GM23248 (cell line): ENCODE data around the gene WDR76.

Source experiments
- EZH2 ChIP-seq: fragments of 200-600 bp; sonication (generic); IDR thresholded peaks from 2 replicates; pipeline ENCODE4 v1.6.1; 2018; ENCODE audit warnings: antibody characterized with exemption, mild to moderate bottlenecking; ENCODE audit not compliant: insufficient read depth, poor library complexity, severe bottlenecking
- EZH2phosphoT487 ChIP-seq: fragments of 200-600 bp; sonication (generic); IDR thresholded peaks from 2 replicates; pipeline ENCODE4 v1.6.1; 2018; ENCODE audit warnings: antibody characterized with exemption, moderate library complexity, mild to moderate bottlenecking, low read depth; ENCODE audit not compliant: insufficient read depth

DNA sequence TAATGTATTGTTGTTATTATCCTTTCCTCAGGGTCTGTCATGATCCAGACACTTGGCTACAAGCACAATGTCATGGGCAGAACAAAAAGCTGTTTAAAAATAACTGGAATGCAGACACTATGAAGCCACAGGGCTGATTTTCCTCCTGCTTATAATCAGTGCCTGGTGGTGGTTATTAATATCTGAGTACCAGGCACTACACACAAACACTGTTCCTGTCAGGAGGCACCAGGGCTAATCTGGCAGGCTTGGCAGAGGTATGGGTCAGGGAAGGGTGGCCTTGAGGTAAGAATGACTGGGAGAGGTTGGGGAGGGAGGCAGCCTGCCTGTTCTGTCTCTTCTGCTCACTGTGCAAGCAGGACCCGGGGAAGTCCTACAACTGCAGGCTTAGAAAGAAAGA, 67.2 kb downstream of the WDR76 start:
- TF ChIP-seq EZH2 (no peak), EZH2phosphoT487 (no peak)
